IMR-90 (cell line): ENCODE measurements around the gene ZBTB14. TPM values are rescaled to one million over a fixed set of nuclear protein-coding genes. Genes with fewer than 3 reads are reported as not detected.

Experiments
- ATAC-seq: fragments of 200-7000 bp; cut with Tn5 transposase; 2 replicates; pipeline ENCODE4 v1.9.1; 2020; ENCODE audit warnings: low read depth, mild to moderate bottlenecking, moderate library complexity
- BruUV-seq: library from RNA; stranded (reverse); fragments of 400-500 nt; replicated peaks from 2 replicates; lab custom pipeline; 2021; lab: Mats Ljungman, UMichigan
- CTCF ChIA-PET: fragments of 300-600 bp; formaldehyde crosslinking; extraction: SDS; loops from one replicate; lab custom pipeline; 2021; ENCODE audit warnings: antibody characterized with exemption; lab: Yijun Ruan, JAX
- POLR2A ChIA-PET: fragments of 300-600 bp; sonication (Branson Sonifier 250); formaldehyde crosslinking; loops from one replicate; lab custom pipeline; 2022; ENCODE audit warnings: antibody characterized with exemption; ENCODE audit not compliant: unreplicated experiment; lab: Charles Lee
- DNase-seq: peaks from one replicate; pipeline ENCODE4 v3.0.0; 2013
- H2AFZ ChIP-seq: replicated peaks from 2 replicates; pipeline ENCODE3; 2013; ENCODE audit warnings: low read length, mild to moderate bottlenecking; ENCODE audit not compliant: poor library complexity
- H2AK5ac ChIP-seq: 2 replicates; pipeline ENCODE4 v1.6.1; 2013; ENCODE audit warnings: low read depth, low read length, inconsistent platforms
- H2AK9ac ChIP-seq: replicated peaks from 2 replicates; pipeline ENCODE3; 2013; ENCODE audit warnings: mild to moderate bottlenecking, low read depth, low read length, moderate library complexity; ENCODE audit not compliant: poor library complexity
- H2BK120ac ChIP-seq: 2 replicates; pipeline ENCODE4 v1.6.1; 2013; ENCODE audit warnings: low read depth, low read length, inconsistent platforms
- H2BK15ac ChIP-seq: 3 replicates; pipeline ENCODE4 v1.6.1; 2013; ENCODE audit warnings: low read depth, low read length, inconsistent platforms
- H2BK20ac ChIP-seq: 2 replicates; pipeline ENCODE4 v1.6.1; 2013; ENCODE audit warnings: low read depth, mild to moderate bottlenecking, inconsistent platforms, low read length, moderate library complexity
- H2BK5ac ChIP-seq: 2 replicates; pipeline ENCODE4 v1.6.1; 2013; ENCODE audit warnings: mild to moderate bottlenecking, low read depth, low read length, inconsistent platforms; ENCODE audit not compliant: poor library complexity, severe bottlenecking
- H3K14ac ChIP-seq: replicated peaks from 2 replicates; pipeline ENCODE4 v1.6.1; 2013; ENCODE audit warnings: low read depth, low read length, inconsistent platforms
- H3K18ac ChIP-seq: 2 replicates; pipeline ENCODE4 v1.6.1; 2013; ENCODE audit warnings: low read depth, low read length, control low read depth
- H3K23ac ChIP-seq: 2 replicates; pipeline ENCODE4 v1.6.1; 2013; ENCODE audit warnings: low read depth, low read length, inconsistent platforms
- H3K27ac ChIP-seq: 2 replicates; pipeline ENCODE4 v1.5.1; 2013; ENCODE audit warnings: mild to moderate bottlenecking, control low read depth, low read length; ENCODE audit not compliant: insufficient read depth
- H3K27me3 ChIP-seq: 2 replicates; pipeline ENCODE4 v1.6.1; 2013; ENCODE audit warnings: low read length; ENCODE audit not compliant: control insufficient read depth, insufficient read depth
- H3K36me3 ChIP-seq: 2 replicates; pipeline ENCODE4 v1.6.1; 2013; ENCODE audit warnings: low read length, mixed read lengths; ENCODE audit not compliant: control insufficient read depth, insufficient read depth
- H3K4ac ChIP-seq: 2 replicates; pipeline ENCODE4 v1.6.1; 2013; ENCODE audit warnings: low read depth, low read length, inconsistent platforms
- H3K4me1 ChIP-seq: 2 replicates; pipeline ENCODE4 v1.6.1; 2013; ENCODE audit warnings: low read length, mixed read lengths; ENCODE audit not compliant: control insufficient read depth, insufficient read depth
- H3K4me2 ChIP-seq: 2 replicates; pipeline ENCODE4 v1.6.1; 2013; ENCODE audit warnings: low read depth, mild to moderate bottlenecking, control low read depth, low read length, moderate library complexity
- H3K4me3 ChIP-seq: 2 replicates; pipeline ENCODE4 v1.5.1; 2013; ENCODE audit warnings: low read depth, mild to moderate bottlenecking, control low read depth, low read length, moderate library complexity; ENCODE audit not compliant: insufficient read depth
- H3K56ac ChIP-seq: 2 replicates; pipeline ENCODE4 v1.6.1; 2013; ENCODE audit warnings: low read length, inconsistent platforms; ENCODE audit not compliant: insufficient read depth; ENCODE audit errors: extremely low read depth
- H3K79me1 ChIP-seq, 2 experiments: 2 replicates each; pipeline ENCODE4 v1.6.1; 2013; ENCODE audit warnings: low read length in 2 of 2, inconsistent platforms in 1 of 2, low read depth in 1 of 2
- H3K9ac ChIP-seq: 2 replicates; pipeline ENCODE4 v1.6.1; 2013; ENCODE audit warnings: low read depth, low read length, control low read depth
- H3K9me1 ChIP-seq: 2 replicates; pipeline ENCODE4 v1.6.1; 2013; ENCODE audit warnings: low read length, inconsistent platforms; ENCODE audit not compliant: insufficient read depth
- H3K9me3 ChIP-seq: 2 replicates; pipeline ENCODE4 v1.6.1; 2013; ENCODE audit warnings: low read length; ENCODE audit not compliant: control insufficient read depth, insufficient read depth
- H4K20me1 ChIP-seq: 2 replicates; pipeline ENCODE4 v1.6.1; 2013; ENCODE audit warnings: low read length, inconsistent platforms; ENCODE audit not compliant: insufficient read depth
- H4K5ac ChIP-seq: 2 replicates; pipeline ENCODE4 v1.6.1; 2013; ENCODE audit warnings: mild to moderate bottlenecking, low read depth, low read length, control low read depth
- H4K8ac ChIP-seq, 2 experiments: 2 replicates each; pipeline ENCODE4 v1.6.1; 2013; ENCODE audit warnings: low read depth in 2 of 2, low read length in 2 of 2, control low read depth in 1 of 2, inconsistent platforms in 1 of 2
- H4K91ac ChIP-seq: 2 replicates; pipeline ENCODE4 v1.6.1; 2013; ENCODE audit warnings: low read depth, low read length, inconsistent platforms; ENCODE audit not compliant: insufficient read depth
- MXI1 ChIP-seq: IDR thresholded peaks from 2 replicates; pipeline ENCODE4 v1.6.1; 2012; ENCODE audit warnings: low read depth, mild to moderate bottlenecking, low read length, moderate library complexity, borderline replicate concordance
- WGBS, 2 experiments: methylation state at CpG; one replicate each; pipeline versions ENCODE4 v1.1.5 to v1.1.7; 2013; ENCODE audit warnings: missing lambda C conversion rate in 2 of 2; ENCODE audit not compliant: insufficient read length in 1 of 2; ENCODE audit errors: extremely low coverage in 2 of 2; 5-methylcytosine and 5-hydroxymethylcytosine counted together
- dilution Hi-C: fragments of 300-500 bp; cut with HindIII; formaldehyde crosslinking; loops from one replicate; pipeline ENCODE4 v1.14.3; 2018; ENCODE audit warnings: low sequenced_read_pairs; ENCODE audit not compliant: unreplicated experiment
- in situ Hi-C: fragments of 300-500 bp; cut with MboI; formaldehyde crosslinking; loops from 3 replicates; pipeline ENCODE4 v1.14.3; 2019; ENCODE audit warnings: low sequenced_read_pairs, inconsistent platforms, mixed read lengths
- intact Hi-C: fragments of 100-400 bp; cut with micrococcal nuclease; formaldehyde crosslinking; loops from 2 replicates; pipeline ENCODE4 v1.10.0; 2022
- polyA plus RNA-seq, 3 experiments: library from polyadenylated mRNA; depleted of rRNA; stranded (reverse); fragments of >200 nt; gene quantifications; 2 replicates each; pipeline ENCODE4 v1.2.3, GENCODE V29; 2012; ENCODE audit warnings: low replicate concordance in 1 of 3
- total RNA-seq: library from RNA; depleted of rRNA; stranded (reverse); fragments of >200 nt; gene quantifications from 2 replicates; pipeline ENCODE4 v1.2.3, GENCODE V29; 2012

ZBTB14 gene
- total and polyA plus RNA-seq, 2 of the 4 experiments (the other 2 are of a cell fraction): 5.8 to 9.1 TPM

GRCh38 chr18:5305835-5306234 lies 10.3 kb upstream of the ZBTB14 start:
- no peak overlapping the region for H2BK20ac ChIP-seq
- ChIA-PET CTCF (interaction anchor here (1.2 kb wide), 1 partner anchor 9 kb away, joined by 3 read pairs; no protein-coding TSS in a partner anchor), POLR2A (no interaction called here)
- H2AFZ ChIP-seq: no peak overlapping the region
- no peak overlapping the region for H3K9ac ChIP-seq
- H3K36me3 ChIP-seq: no peaks in the 10 kb centered on the region
- no peaks in the 10 kb centered on the region for H4K20me1 ChIP-seq
- no peaks in the 10 kb centered on the region for H3K4me1 ChIP-seq
- H4K5ac ChIP-seq: no peak overlapping the region
- H3K27ac ChIP-seq: no peak overlapping the region
- intact Hi-C loops: no loop called here
- no peak overlapping the region for H3K56ac ChIP-seq
- H4K91ac ChIP-seq: no peak overlapping the region
- no TSS peak for BruUV-seq
- no peak overlapping the region for H3K4me3 ChIP-seq
- no peaks in the 10 kb centered on the region for H3K9me1 ChIP-seq
- ATAC-seq (no peak), DNase-seq (no peak)
- H4K8ac ChIP-seq: no peak overlapping the region
- H2BK120ac ChIP-seq: no peak overlapping the region
- no peak overlapping the region for H3K4me2 ChIP-seq
- H3K9me3 ChIP-seq: no peaks in the 10 kb centered on the region
- no peak overlapping the region for H2AK9ac ChIP-seq
- no peak overlapping the region for H2BK15ac ChIP-seq
- H3K4ac ChIP-seq: no peak overlapping the region
- H2AK5ac ChIP-seq: no peak overlapping the region
- H3K18ac ChIP-seq: no peak overlapping the region
- H3K14ac ChIP-seq: no peak overlapping the region
- peaks cover 3% of the 10 kb centered on the region; the same call in 1 of the 2 replicates for H3K27me3 ChIP-seq
- TF ChIP-seq MXI1: no peak
- no CpG with 5 or more reads among the region's 2 CpGs for WGBS, 2 experiments
- no peak overlapping the region for H3K23ac ChIP-seq
- in situ Hi-C loops: no loop called here
- H3K79me1 ChIP-seq: no peaks in the 10 kb centered on the region
- H2BK5ac ChIP-seq: no peak overlapping the region
- dilution Hi-C loops: no loop called here
